Neural progenitor cell (in vitro differentiated cells): Measurements from ENCODE around the gene SLC10A2.

Experiments
- EZH2phosphoT487 ChIP-seq: fragments of 200-600 bp; sonication (generic); IDR thresholded peaks from 2 replicates; pipeline ENCODE4 v1.6.1; 2017; ENCODE audit warnings: antibody characterized with exemption
- TF ChIP-seq, protein P1 (sequence below): fragments of 200-600 bp; sonication (generic); IDR thresholded peaks from 2 replicates; pipeline ENCODE4 v1.5.1; 2017; ENCODE audit warnings: antibody characterized with exemption, mild to moderate bottlenecking

DNA sequence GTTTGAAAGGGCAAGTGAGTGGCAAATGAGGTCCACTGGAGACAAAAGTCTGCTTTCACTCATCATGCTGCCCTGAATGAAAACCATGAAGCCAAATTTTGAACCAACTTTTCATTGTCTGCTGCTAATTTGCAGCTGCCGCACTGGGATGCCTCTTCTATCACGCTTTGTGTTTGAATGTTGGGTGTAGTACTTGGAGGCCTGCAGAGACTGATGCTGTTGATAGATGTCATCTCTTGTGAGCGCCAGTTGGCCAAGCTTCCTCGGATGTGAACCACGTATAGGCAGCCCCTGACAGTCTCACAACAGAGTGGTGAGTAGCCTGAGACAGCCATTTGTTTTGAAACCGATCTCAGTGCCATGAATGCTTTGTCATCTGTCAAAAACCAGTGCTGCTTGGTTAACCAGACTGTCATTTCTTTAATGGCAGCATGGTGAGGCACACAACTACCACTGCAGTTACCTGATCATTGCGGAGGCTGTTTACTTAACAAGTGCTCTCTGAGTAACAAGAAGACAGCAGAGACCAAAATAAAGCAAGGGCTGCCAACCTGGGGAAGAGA lies 31.2 kb upstream of the SLC10A2 start:
- TF ChIP-seq EZH2phosphoT487, result no peak
- TF ChIP-seq, protein P1, sequence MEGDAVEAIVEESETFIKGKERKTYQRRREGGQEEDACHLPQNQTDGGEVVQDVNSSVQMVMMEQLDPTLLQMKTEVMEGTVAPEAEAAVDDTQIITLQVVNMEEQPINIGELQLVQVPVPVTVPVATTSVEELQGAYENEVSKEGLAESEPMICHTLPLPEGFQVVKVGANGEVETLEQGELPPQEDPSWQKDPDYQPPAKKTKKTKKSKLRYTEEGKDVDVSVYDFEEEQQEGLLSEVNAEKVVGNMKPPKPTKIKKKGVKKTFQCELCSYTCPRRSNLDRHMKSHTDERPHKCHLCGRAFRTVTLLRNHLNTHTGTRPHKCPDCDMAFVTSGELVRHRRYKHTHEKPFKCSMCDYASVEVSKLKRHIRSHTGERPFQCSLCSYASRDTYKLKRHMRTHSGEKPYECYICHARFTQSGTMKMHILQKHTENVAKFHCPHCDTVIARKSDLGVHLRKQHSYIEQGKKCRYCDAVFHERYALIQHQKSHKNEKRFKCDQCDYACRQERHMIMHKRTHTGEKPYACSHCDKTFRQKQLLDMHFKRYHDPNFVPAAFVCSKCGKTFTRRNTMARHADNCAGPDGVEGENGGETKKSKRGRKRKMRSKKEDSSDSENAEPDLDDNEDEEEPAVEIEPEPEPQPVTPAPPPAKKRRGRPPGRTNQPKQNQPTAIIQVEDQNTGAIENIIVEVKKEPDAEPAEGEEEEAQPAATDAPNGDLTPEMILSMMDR, result no peak
